ENCODE data around the gene LUC7L3.
A peak's percentile ranks its signal among the peaks of the same experiment; 100 is the strongest.

Gene LUC7L3

GRCh38 chr17:50774225-50774803 lies 54.9 kb downstream of the LUC7L3 start:
- no peak for DNase-seq
- Histone ChIP-seq H3K27ac (no peak overlapping the region), H3K4me3 (ENCODE audit: low read depth, low read length) (no peak overlapping the region), H3K9me3 (ENCODE audit: severe bottlenecking) (no peaks in the 10 kb centered on the region), H3K36me3 (no peaks in the 10 kb centered on the region), H3K27me3 (ENCODE audit: insufficient read depth, low read depth, severe bottlenecking) (no peaks in the 10 kb centered on the region)
- TF ChIP-seq CTCF (IDR thresholded peaks at IDR 0.05; ENCODE audit: low read depth, low read length): peak; percentile 37; the same call in 1 of the 2 replicates

- Histone ChIP-seq H3K27me3 (ENCODE audit: insufficient read depth, low read depth, severe bottlenecking) (no peaks in the 10 kb centered on the region), H3K9me3 (ENCODE audit: severe bottlenecking) (no peaks in the 10 kb centered on the region), H3K27ac (no peak overlapping the region), H3K4me3 (ENCODE audit: low read depth, low read length) (no peak overlapping the region), H3K36me3 (no peaks in the 10 kb centered on the region)
- no peak for DNase-seq
- TF ChIP-seq CTCF (IDR thresholded peaks at IDR 0.05; ENCODE audit: low read depth, low read length): no peak
Measured at GRCh38 chr17:50775926-50776325, 56.5 kb downstream of the LUC7L3 start.

GRCh38 chr17:50778471-50778870 lies 59.1 kb downstream of the LUC7L3 start:
- no peak for TF ChIP-seq CTCF (IDR thresholded peaks at IDR 0.05; ENCODE audit: low read depth, low read length)
- Histone ChIP-seq H3K4me3 (ENCODE audit: low read depth, low read length) (no peak overlapping the region), H3K27ac (no peak overlapping the region), H3K36me3 (no peaks in the 10 kb centered on the region), H3K9me3 (ENCODE audit: severe bottlenecking) (no peaks in the 10 kb centered on the region), H3K27me3 (ENCODE audit: insufficient read depth, low read depth, severe bottlenecking) (no peaks in the 10 kb centered on the region)
- DNase-seq: no peak

GRCh38 chr17:50778988-50779387 lies 59.6 kb downstream of the LUC7L3 start:
- no peaks in the 10 kb centered on the region for H3K27me3 ChIP-seq (ENCODE audit: insufficient read depth, low read depth, severe bottlenecking)
- H3K4me3 ChIP-seq (ENCODE audit: low read depth, low read length): no peak overlapping the region
- TF ChIP-seq CTCF (IDR thresholded peaks at IDR 0.05; ENCODE audit: low read depth, low read length): no peak
- H3K9me3 ChIP-seq (ENCODE audit: severe bottlenecking): no peaks in the 10 kb centered on the region
- H3K27ac ChIP-seq: no peak overlapping the region
- no peaks in the 10 kb centered on the region for H3K36me3 ChIP-seq
- no peak for DNase-seq

GRCh38 chr17:50779747-50780353 lies 60.4 kb downstream of the LUC7L3 start:
- TF ChIP-seq CTCF (IDR thresholded peaks at IDR 0.05; ENCODE audit: low read depth, low read length): no peak
- DNase-seq: no peak
- H3K4me3 ChIP-seq (ENCODE audit: low read depth, low read length): no peak overlapping the region
- H3K36me3 ChIP-seq: no peaks in the 10 kb centered on the region
- H3K27me3 ChIP-seq (ENCODE audit: insufficient read depth, low read depth, severe bottlenecking): no peaks in the 10 kb centered on the region
- H3K27ac ChIP-seq: no peak overlapping the region
- no peaks in the 10 kb centered on the region for H3K9me3 ChIP-seq (ENCODE audit: severe bottlenecking)

GRCh38 chr17:50781167-50781566 lies 61.8 kb downstream of the LUC7L3 start:
- no peak for DNase-seq
- H3K9me3 ChIP-seq (ENCODE audit: severe bottlenecking): no peaks in the 10 kb centered on the region
- H3K4me3 ChIP-seq (ENCODE audit: low read depth, low read length): no peak overlapping the region
- no peaks in the 10 kb centered on the region for H3K27me3 ChIP-seq (ENCODE audit: insufficient read depth, low read depth, severe bottlenecking)
- no peak for TF ChIP-seq CTCF (IDR thresholded peaks at IDR 0.05; ENCODE audit: low read depth, low read length)
- H3K27ac ChIP-seq: no peak overlapping the region
- H3K36me3 ChIP-seq: no peaks in the 10 kb centered on the region
